Fibroblast of pulmonary artery (primary cell): ENCODE measurements around the gene ARHGAP10.

Experiments
- DNase-seq: peaks from one replicate; pipeline ENCODE4 v3.0.0-alpha.2; 2010; ENCODE audit warnings: low read depth
- H3K4me3 ChIP-seq: replicated peaks from 2 replicates; pipeline ENCODE4 v1.5.1; 2011; ENCODE audit warnings: low read depth, mild to moderate bottlenecking, control low read depth, low read length, moderate library complexity
- TF ChIP-seq, protein P1 (sequence below): IDR thresholded peaks from 2 replicates; pipeline ENCODE4 v1.5.1; 2011; ENCODE audit warnings: mild to moderate bottlenecking, control low read depth, low read length, inconsistent platforms; ENCODE audit errors: missing control alignments

The ARHGAP10 gene

DNA sequence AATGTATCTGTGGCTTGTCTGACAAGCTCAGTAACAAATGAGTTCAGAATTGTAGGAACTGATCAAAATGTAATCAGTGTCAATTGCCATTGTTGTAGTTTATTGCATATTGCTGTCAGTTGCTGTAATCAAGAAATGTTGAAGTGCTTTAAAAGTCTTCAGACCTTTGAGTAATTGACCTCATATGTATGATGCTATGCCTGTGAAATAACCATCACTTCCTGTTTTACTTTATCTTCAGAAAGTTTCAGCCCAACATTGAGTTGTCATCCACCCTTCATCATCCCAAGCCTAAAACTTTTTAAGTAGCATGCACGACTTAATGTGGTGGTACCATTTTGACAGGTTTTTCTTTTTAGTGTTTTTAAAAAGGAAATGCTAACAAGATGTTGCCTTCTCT, 212.4 kb downstream of the ARHGAP10 start:
- H3K4me3 ChIP-seq, result no peak overlapping the region
- TF ChIP-seq, protein P1, sequence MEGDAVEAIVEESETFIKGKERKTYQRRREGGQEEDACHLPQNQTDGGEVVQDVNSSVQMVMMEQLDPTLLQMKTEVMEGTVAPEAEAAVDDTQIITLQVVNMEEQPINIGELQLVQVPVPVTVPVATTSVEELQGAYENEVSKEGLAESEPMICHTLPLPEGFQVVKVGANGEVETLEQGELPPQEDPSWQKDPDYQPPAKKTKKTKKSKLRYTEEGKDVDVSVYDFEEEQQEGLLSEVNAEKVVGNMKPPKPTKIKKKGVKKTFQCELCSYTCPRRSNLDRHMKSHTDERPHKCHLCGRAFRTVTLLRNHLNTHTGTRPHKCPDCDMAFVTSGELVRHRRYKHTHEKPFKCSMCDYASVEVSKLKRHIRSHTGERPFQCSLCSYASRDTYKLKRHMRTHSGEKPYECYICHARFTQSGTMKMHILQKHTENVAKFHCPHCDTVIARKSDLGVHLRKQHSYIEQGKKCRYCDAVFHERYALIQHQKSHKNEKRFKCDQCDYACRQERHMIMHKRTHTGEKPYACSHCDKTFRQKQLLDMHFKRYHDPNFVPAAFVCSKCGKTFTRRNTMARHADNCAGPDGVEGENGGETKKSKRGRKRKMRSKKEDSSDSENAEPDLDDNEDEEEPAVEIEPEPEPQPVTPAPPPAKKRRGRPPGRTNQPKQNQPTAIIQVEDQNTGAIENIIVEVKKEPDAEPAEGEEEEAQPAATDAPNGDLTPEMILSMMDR, result no peak
- DNase-seq, result no peak

DNA sequence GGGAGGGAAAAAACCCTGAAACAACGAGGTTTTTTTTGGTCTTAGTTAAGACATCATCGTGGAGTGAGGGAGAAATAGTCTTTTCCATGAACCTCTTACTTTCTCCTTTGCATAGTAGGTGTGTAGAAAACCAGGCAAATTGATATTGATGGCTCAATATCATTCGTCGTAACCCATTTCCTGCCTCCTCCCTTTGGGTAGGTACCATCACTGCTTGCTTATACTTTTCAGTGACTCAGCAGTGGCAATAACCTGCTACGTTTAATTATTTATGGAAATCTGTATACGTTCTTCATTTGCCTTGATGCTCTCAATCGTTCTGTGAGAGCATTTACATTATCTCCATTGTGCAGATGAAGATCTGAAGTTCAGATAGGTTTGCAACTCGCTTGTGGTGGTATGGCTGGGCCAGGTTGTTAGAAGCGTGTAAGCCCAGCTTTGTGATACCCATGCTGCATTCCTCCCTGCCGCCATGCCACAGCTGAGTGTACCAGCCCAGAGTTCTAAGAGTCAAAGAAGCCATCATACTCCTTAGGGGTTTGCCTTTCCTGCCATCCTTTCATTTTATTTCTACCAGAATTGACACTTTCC, 212.9 kb downstream of the ARHGAP10 start:
- H3K4me3 ChIP-seq, result no peak overlapping the region
- DNase-seq, result no peak
- TF ChIP-seq, protein P1, result no peak

DNA sequence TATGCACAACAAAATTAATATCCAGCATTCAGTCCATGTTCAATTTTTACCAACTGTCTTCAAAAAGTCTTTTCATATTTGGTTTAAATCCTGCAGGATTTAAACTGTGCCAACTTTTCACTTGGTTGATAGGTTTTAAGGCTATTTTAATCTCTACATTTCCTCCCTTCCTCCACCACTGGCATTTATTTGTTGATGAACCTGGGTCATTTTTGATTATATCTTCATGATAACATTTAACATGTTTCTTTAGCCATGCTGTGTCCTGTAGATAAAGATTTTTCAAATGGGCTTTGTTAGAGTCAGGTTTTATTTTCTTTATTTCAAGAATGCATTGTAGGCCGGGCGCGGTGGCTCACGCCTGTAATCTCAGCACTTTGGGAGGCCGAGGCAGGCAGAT, 216.4 kb downstream of the ARHGAP10 start:
- TF ChIP-seq, protein P1, result no peak
- DNase-seq, result no peak
- H3K4me3 ChIP-seq, result no peak overlapping the region

DNA sequence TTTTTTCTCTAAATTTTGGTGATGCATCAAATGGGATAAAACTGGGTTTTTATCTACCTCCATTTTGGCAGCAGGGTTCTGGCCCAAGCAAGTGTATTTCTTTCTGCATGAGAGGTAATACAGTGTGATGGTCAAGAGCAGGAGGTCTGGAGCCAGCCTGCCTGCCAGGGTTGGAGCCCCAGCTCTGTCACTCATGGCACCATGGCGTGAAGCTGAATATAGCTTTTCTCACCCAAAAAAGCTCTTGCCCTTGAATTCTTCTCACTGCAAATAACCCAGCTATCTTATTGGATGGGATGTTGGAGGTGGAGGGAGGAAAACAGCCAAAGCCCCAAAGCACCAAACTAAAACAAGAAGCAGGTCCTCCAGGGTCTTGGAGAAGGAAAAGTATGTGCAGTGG, 218.4 kb downstream of the ARHGAP10 start:
- TF ChIP-seq, protein P1, result no peak
- H3K4me3 ChIP-seq, result no peak overlapping the region
- DNase-seq, result no peak

DNA sequence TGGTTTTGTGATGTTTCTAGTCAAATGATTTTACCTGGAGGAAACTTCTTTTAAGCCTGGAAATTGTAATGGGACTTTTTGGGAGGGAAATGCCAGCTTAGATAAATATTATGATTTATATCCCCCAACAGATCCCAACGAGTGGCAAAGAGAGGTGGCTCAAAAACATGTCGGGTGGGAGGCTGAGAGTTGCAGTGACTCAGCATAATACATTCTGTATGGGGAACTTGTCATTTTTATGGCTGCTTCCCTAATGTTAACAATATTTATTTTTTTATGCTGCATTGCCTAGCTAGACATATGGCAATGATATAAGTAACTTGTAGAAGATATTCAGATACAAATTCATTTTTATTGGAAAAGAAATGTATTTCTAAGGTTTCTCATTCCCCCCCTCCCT, 219.0 kb downstream of the ARHGAP10 start:
- no peak for DNase-seq
- no peak overlapping the region for H3K4me3 ChIP-seq
- TF ChIP-seq, protein P1, result no peak

DNA sequence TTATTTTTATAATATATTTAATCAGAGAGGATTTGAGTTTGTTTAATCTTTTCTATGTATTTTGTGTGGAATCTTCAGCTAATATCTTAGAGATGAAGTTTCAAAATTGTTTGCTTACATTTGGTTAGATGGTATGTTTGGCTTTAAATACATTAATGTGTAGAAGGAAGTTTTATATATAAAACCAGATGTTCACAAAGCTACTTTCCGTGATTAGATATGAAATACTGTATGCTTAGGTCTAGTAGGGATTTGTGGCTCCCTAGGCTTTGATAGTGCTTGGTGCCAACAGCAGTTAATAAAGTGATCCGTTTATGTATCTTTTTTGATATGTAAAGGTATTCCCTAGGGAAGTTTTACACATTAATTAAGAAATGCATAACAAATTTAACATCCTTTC, 223.0 kb downstream of the ARHGAP10 start:
- no peak for DNase-seq
- no peak overlapping the region for H3K4me3 ChIP-seq
- TF ChIP-seq, protein P1, result no peak

DNA sequence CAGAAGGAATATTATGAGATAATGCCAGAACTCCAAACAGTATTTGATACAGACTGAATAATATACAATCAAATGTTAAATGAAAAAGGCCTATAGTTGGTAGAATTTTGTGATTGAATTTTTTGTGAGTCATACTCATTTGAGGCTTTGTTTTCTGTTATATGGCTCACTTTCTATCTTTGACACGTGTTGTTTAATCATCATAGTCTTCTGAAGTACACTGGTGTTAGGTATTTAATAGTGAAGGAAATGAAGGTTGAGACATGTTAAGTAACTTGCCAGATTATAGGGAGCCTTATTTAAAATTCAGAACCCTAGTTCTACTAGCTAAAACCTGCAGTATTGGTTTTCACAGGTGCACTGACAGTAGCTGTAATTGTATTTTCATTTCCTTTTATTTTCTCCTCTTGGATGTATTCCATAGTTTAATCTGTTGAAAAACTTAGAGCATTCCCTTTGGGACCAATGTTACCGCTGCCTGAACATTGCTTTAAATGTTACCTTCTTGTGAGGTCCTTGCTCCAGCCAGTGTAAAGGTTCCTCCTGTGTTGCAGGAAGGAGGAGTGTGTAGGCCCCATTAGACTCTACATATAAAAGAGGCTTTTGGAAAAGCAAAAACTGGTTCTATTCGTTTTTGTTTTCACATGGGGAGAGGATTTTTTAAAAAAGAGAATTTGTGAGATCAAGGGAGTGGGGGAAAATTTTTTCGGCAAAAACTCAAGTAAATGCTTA, 224.1 kb downstream of the ARHGAP10 start:
- TF ChIP-seq, protein P1, result no peak
- DNase-seq, result no peak
- no peak overlapping the region for H3K4me3 ChIP-seq
